Stimulated activated CD4-positive, alpha-beta T cell treated with anti-CD3 and anti-CD28 coated beads, Interleukin-12 subunit alpha, Interleukin-12 subunit beta, amount 100 ng/mL, for 24 hours (primary cell): Measurements from ENCODE around the gene DYNC1H1.
A peak's percentile ranks its signal among the peaks of the same experiment; 100 is the strongest.
"Not testable (repeated sequence)": the region's sequence is repeated elsewhere in the genome, so short reads cannot be mapped to it uniquely, and the experiment has no call there.

Experiments used
- DNase-seq, 2 experiments: peaks; one replicate each; pipeline ENCODE4 v3.0.0-alpha.2; 2020; ENCODE audit warnings: low read depth in 2 of 2

The DYNC1H1 gene

GRCh38 chr14:102063808-102064429 is 99.5 kb downstream of the DYNC1H1 start:
- no peak for DNase-seq

GRCh38 chr14:102064590-102064989 is 100.2 kb downstream of the DYNC1H1 start:
- DNase-seq: not testable (repeated sequence)

GRCh38 chr14:102066041-102066451 is 101.7 kb downstream of the DYNC1H1 start:
- DNase-seq: no peak

- DNase-seq: no peak
Observed at GRCh38 chr14:102071283-102071998, 107.1 kb downstream of the DYNC1H1 start.

- no peak for DNase-seq
Observed at GRCh38 chr14:102074415-102074964, 110.1 kb downstream of the DYNC1H1 start.

GRCh38 chr14:102075155-102075554 is 110.8 kb downstream of the DYNC1H1 start:
- no peak for DNase-seq

- no peak for DNase-seq
Observed at GRCh38 chr14:102077382-102077709, 113.0 kb downstream of the DYNC1H1 start.

- DNase-seq: not testable (repeated sequence)
Observed at GRCh38 chr14:102078361-102078791, 114.0 kb downstream of the DYNC1H1 start.

- no peak for DNase-seq
Observed at GRCh38 chr14:102078831-102079699, 114.7 kb downstream of the DYNC1H1 start.

- no peak for DNase-seq
Observed at GRCh38 chr14:102079700-102079979, 115.3 kb downstream of the DYNC1H1 start.

GRCh38 chr14:102080183-102081080 is 116.1 kb downstream of the DYNC1H1 start:
- no peak for DNase-seq

- DNase-seq: no peak
Observed at GRCh38 chr14:102081231-102082080, 117.1 kb downstream of the DYNC1H1 start.

- DNase-seq: not testable (repeated sequence)
Observed at GRCh38 chr14:102084522-102084921, 120.1 kb downstream of the DYNC1H1 start.

GRCh38 chr14:102084931-102085330 is 120.6 kb downstream of the DYNC1H1 start:
- no peak for DNase-seq

- DNase-seq: no peak
Observed at GRCh38 chr14:102085488-102085887, 121.1 kb downstream of the DYNC1H1 start.

GRCh38 chr14:102085948-102086708 is 121.8 kb downstream of the DYNC1H1 start:
- DNase-seq: peak; percentile 24 to 27

- no peak for DNase-seq
Observed at GRCh38 chr14:102086709-102086971, 122.3 kb downstream of the DYNC1H1 start.

- DNase-seq: peak; percentile 93 to 94
Observed at GRCh38 chr14:102086972-102087761, 122.8 kb downstream of the DYNC1H1 start, which contains the start of gene HSP90AA1. Gene HSP90AA1 (minus strand): TSS chr14:102087044. CDS start chr14:102086378, 666 bp downstream.

- DNase-seq: no peak
Observed at GRCh38 chr14:102087762-102088011, 123.3 kb downstream of the DYNC1H1 start.
